Measurements from ENCODE around the gene FNIP1.

DNA sequence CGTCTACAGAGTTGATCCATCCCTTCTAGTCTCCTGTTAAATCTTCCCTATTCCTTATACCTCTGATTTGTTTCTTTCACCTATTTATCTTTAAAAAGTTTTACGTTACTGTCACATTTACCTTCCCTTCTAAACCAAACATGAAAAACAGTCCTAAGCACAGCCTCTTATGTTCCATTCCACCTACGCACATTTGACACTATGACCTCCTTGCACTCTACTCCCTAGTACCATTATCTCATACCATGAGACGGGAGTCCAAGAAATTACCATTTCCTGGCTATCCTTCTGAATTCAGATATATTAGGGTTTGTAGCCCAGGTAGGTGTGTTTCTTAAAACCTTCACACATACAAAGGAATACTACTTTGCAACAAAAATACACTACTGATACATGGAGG, 25.1 kb downstream of the FNIP1 start:
- TF ChIP-seq CTCF (IDR thresholded peaks at IDR 0.05 in 8 of 11, conservative IDR thresholded peaks at IDR 0.05 in 3 of 11) (no peak), POLR2A (IDR thresholded peaks at IDR 0.05) (no peak)

Measured in spleen (tissue), 7 donors.